ENCODE data around the gene LRAT.
A peak's percentile ranks its signal among the peaks of the same experiment; 100 is the strongest.

Gene LRAT

GRCh38 chr4:154779362-154779947, 35.7 kb downstream of the LRAT start:
- Histone ChIP-seq H3F3A (ENCODE audit: low read depth) (no peaks in the 10 kb centered on the region), H3K27me3 (ENCODE audit: insufficient read depth, low read length, poor library complexity, severe bottlenecking) (no peaks in the 10 kb centered on the region), H3K79me2 (ENCODE audit: insufficient read depth, low read length) (no peaks in the 10 kb centered on the region), H3K9ac (ENCODE audit: low read depth, low read length, poor library complexity, severe bottlenecking) (no peak overlapping the region), H3K9me2 (replicated peaks; ENCODE audit: low read depth, low read length) (no peaks in the 10 kb centered on the region), H3K4me1 (ENCODE audit: insufficient read depth, low read length, poor library complexity, severe bottlenecking) (no peaks in the 10 kb centered on the region), H3K36me3 (ENCODE audit: insufficient read depth, low read length) (no peaks in the 10 kb centered on the region), H3K4me2 (ENCODE audit: low read depth, low read length, poor library complexity, severe bottlenecking) (no peak overlapping the region), H2AFZ (ENCODE audit: low read length) (no peak overlapping the region), H3K4me3 (ENCODE audit: low read length, poor library complexity, severe bottlenecking) (no peak overlapping the region), H3K9me3 (ENCODE audit: insufficient read depth, low read depth, low read length) (no peaks in the 10 kb centered on the region), H4K20me1 (ENCODE audit: insufficient read depth, low read length, poor library complexity, severe bottlenecking) (no peaks in the 10 kb centered on the region)
- TF ChIP-seq CTCF (conservative IDR thresholded peaks at IDR 0.05; ENCODE audit: low read length): peak; percentile 52
- TF ChIP-seq EZH2phosphoT487 (IDR thresholded peaks at IDR 0.05; ENCODE audit: borderline replicate concordance): no peak

- TF ChIP-seq CTCF (conservative IDR thresholded peaks at IDR 0.05; ENCODE audit: low read length) (no peak), EZH2phosphoT487 (IDR thresholded peaks at IDR 0.05; ENCODE audit: borderline replicate concordance) (no peak)
- no peak within 1 kb of the TSS for H2AFZ ChIP-seq (ENCODE audit: low read length)
- no peak within 1 kb of the TSS for H3K4me2 ChIP-seq (ENCODE audit: low read depth, low read length, poor library complexity, severe bottlenecking)
Measured at GRCh38 chr4:154781126-154781982, 37.6 kb downstream of the LRAT start, which contains the start of gene RBM46. Gene RBM46 (plus strand): TSS chr4:154781272. CDS start chr4:154796753, 15,481 bp downstream.

GRCh38 chr4:154781983-154782293, 38.1 kb downstream of the LRAT start:
- Histone ChIP-seq H3K27me3 (ENCODE audit: insufficient read depth, low read length, poor library complexity, severe bottlenecking) (no peaks in the 10 kb centered on the region), H3K4me2 (ENCODE audit: low read depth, low read length, poor library complexity, severe bottlenecking) (no peak overlapping the region), H3F3A (ENCODE audit: low read depth) (no peaks in the 10 kb centered on the region), H3K9me3 (ENCODE audit: insufficient read depth, low read depth, low read length) (no peaks in the 10 kb centered on the region), H3K79me2 (ENCODE audit: insufficient read depth, low read length) (no peaks in the 10 kb centered on the region), H3K9ac (ENCODE audit: low read depth, low read length, poor library complexity, severe bottlenecking) (no peak overlapping the region), H3K9me2 (replicated peaks; ENCODE audit: low read depth, low read length) (no peaks in the 10 kb centered on the region), H2AFZ (ENCODE audit: low read length) (no peak overlapping the region), H3K4me3 (ENCODE audit: low read length, poor library complexity, severe bottlenecking) (no peak overlapping the region), H3K4me1 (ENCODE audit: insufficient read depth, low read length, poor library complexity, severe bottlenecking) (no peaks in the 10 kb centered on the region), H3K36me3 (ENCODE audit: insufficient read depth, low read length) (no peaks in the 10 kb centered on the region), H4K20me1 (ENCODE audit: insufficient read depth, low read length, poor library complexity, severe bottlenecking) (no peaks in the 10 kb centered on the region)
- no peak for TF ChIP-seq EZH2phosphoT487 (IDR thresholded peaks at IDR 0.05; ENCODE audit: borderline replicate concordance)
- TF ChIP-seq CTCF (conservative IDR thresholded peaks at IDR 0.05; ENCODE audit: low read length): no peak

More at GRCh38 chr4:154781126-154781982, 37.6 kb downstream of the LRAT start, which contains the start of gene RBM46:
- Histone ChIP-seq H3K9me2 (replicated peaks; ENCODE audit: low read depth, low read length) (no peaks in the 10 kb centered on the region), H3K36me3 (ENCODE audit: insufficient read depth, low read length) (no peaks in the 10 kb centered on the region), H3K79me2 (ENCODE audit: insufficient read depth, low read length) (no peaks in the 10 kb centered on the region), H3F3A (ENCODE audit: low read depth) (no peaks in the 10 kb centered on the region), H4K20me1 (ENCODE audit: insufficient read depth, low read length, poor library complexity, severe bottlenecking) (no peaks in the 10 kb centered on the region), H3K27me3 (ENCODE audit: insufficient read depth, low read length, poor library complexity, severe bottlenecking) (no peaks in the 10 kb centered on the region), H3K9me3 (ENCODE audit: insufficient read depth, low read depth, low read length) (no peaks in the 10 kb centered on the region), H3K9ac (ENCODE audit: low read depth, low read length, poor library complexity, severe bottlenecking) (no peak within 1 kb of the TSS), H3K4me1 (ENCODE audit: insufficient read depth, low read length, poor library complexity, severe bottlenecking) (no peaks in the 10 kb centered on the region), H3K4me3 (ENCODE audit: low read length, poor library complexity, severe bottlenecking) (no peak within 1 kb of the TSS)
